ENCODE measurements around the gene TMEM87B. TPM values are rescaled to one million over a fixed set of nuclear protein-coding genes. Genes with fewer than 3 reads are reported as not detected.
A peak's percentile ranks its signal among the peaks of the same experiment; 100 is the strongest.

Gene TMEM87B
- total and polyA plus RNA-seq, 2 donors (not counting 1 experiment from before 2014, with no cell fraction given) = 30.5 to 31.5 TPM

- H3K27me3 ChIP-seq (ENCODE audit: control insufficient read depth, insufficient read depth, low read length) = no peaks in the 10 kb centered on the region
- H3K9ac ChIP-seq (ENCODE audit: insufficient read depth, low read length) = no peak overlapping the region
- no peaks in the 10 kb centered on the region for H3K79me2 ChIP-seq (ENCODE audit: control insufficient read depth, insufficient read depth, low read length)
- H3K4me1 ChIP-seq (ENCODE audit: control insufficient read depth, extremely low read depth, insufficient read depth, low read length) = peaks cover 7% of the 10 kb centered on the region
- H3K4me2 ChIP-seq (ENCODE audit: extremely low read depth, insufficient read depth, low read length) = peak overlapping the region; percentile 9
- H3K27ac ChIP-seq (ENCODE audit: insufficient read depth, low read length) = no peak overlapping the region
- H2AFZ ChIP-seq (ENCODE audit: low read length) = peak overlapping the region; percentile 19
- no peak for DNase-seq (ENCODE audit: low read depth in 2 of 2)
- H3K9me3 ChIP-seq (ENCODE audit: control insufficient read depth, insufficient read depth, low read depth, low read length) = no peaks in the 10 kb centered on the region
- H4K20me1 ChIP-seq (ENCODE audit: control insufficient read depth, extremely low read depth, insufficient read depth, low read length) = no peaks in the 10 kb centered on the region
- H3K36me3 ChIP-seq (ENCODE audit: control insufficient read depth, insufficient read depth, low read length) = no peaks in the 10 kb centered on the region
- H3K4me3 ChIP-seq (replicated peaks in 1 of 4; ENCODE audit: control extremely low read depth in 1 of 4, insufficient read depth in 1 of 4, low read depth in 3 of 4, low read length in 4 of 4) = no peak overlapping the region
- no peak for TF ChIP-seq CTCF (conservative IDR thresholded peaks at IDR 0.05 in 1 of 2, IDR thresholded peaks at IDR 0.05 in 1 of 2; ENCODE audit: low read depth in 1 of 2, low read length in 2 of 2)
- no peak for TF ChIP-seq EZH2 (IDR thresholded peaks at IDR 0.05; ENCODE audit: low read length, missing control alignments)
These were observed 92.5 kb downstream of the TMEM87B start for GRCh38 chr2:112147382-112148168.

- TF ChIP-seq CTCF (conservative IDR thresholded peaks at IDR 0.05 in 1 of 2, IDR thresholded peaks at IDR 0.05 in 1 of 2; ENCODE audit: low read depth in 1 of 2, low read length in 2 of 2) (no peak), EZH2 (IDR thresholded peaks at IDR 0.05; ENCODE audit: low read length, missing control alignments) (no peak)
- H3K27me3 ChIP-seq (ENCODE audit: control insufficient read depth, insufficient read depth, low read length) = no peaks in the 10 kb centered on the region
- H3K4me1 ChIP-seq (ENCODE audit: control insufficient read depth, extremely low read depth, insufficient read depth, low read length) = peaks cover 7% of the 10 kb centered on the region
These were observed 93.4 kb downstream of the TMEM87B start for GRCh38 chr2:112148477-112148876.

GRCh38 chr2:112149194-112149593 lies 94.1 kb downstream of the TMEM87B start:
- TF ChIP-seq CTCF (conservative IDR thresholded peaks at IDR 0.05 in 1 of 2, IDR thresholded peaks at IDR 0.05 in 1 of 2; ENCODE audit: low read depth in 1 of 2, low read length in 2 of 2) = no peak
- TF ChIP-seq EZH2 (IDR thresholded peaks at IDR 0.05; ENCODE audit: low read length, missing control alignments) = no peak
- peak overlapping the region; percentile 63 for H3K27ac ChIP-seq (ENCODE audit: insufficient read depth, low read length)
- peaks cover 7% of the 10 kb centered on the region for H3K4me1 ChIP-seq (ENCODE audit: control insufficient read depth, extremely low read depth, insufficient read depth, low read length)
- H3K27me3 ChIP-seq (ENCODE audit: control insufficient read depth, insufficient read depth, low read length) = no peaks in the 10 kb centered on the region
- H3K9me3 ChIP-seq (ENCODE audit: control insufficient read depth, insufficient read depth, low read depth, low read length) = no peaks in the 10 kb centered on the region
- H2AFZ ChIP-seq (ENCODE audit: low read length) = no peak overlapping the region
- DNase-seq (ENCODE audit: low read depth in 2 of 2) = no peak
- H3K4me3 ChIP-seq (replicated peaks in 1 of 4; ENCODE audit: control extremely low read depth in 1 of 4, insufficient read depth in 1 of 4, low read depth in 3 of 4, low read length in 4 of 4) = no peak overlapping the region
- no peak overlapping the region for H3K9ac ChIP-seq (ENCODE audit: insufficient read depth, low read length)
- no peaks in the 10 kb centered on the region for H4K20me1 ChIP-seq (ENCODE audit: control insufficient read depth, extremely low read depth, insufficient read depth, low read length)
- no peak overlapping the region for H3K4me2 ChIP-seq (ENCODE audit: extremely low read depth, insufficient read depth, low read length)
- peaks cover 2% of the 10 kb centered on the region for H3K36me3 ChIP-seq (ENCODE audit: control insufficient read depth, insufficient read depth, low read length)
- H3K79me2 ChIP-seq (ENCODE audit: control insufficient read depth, insufficient read depth, low read length) = no peaks in the 10 kb centered on the region

More at GRCh38 chr2:112148477-112148876, 93.4 kb downstream of the TMEM87B start:
- no peak for DNase-seq (ENCODE audit: low read depth in 2 of 2)
- Histone ChIP-seq H3K9me3 (ENCODE audit: control insufficient read depth, insufficient read depth, low read depth, low read length) (no peaks in the 10 kb centered on the region), H3K79me2 (ENCODE audit: control insufficient read depth, insufficient read depth, low read length) (no peaks in the 10 kb centered on the region), H3K27ac (ENCODE audit: insufficient read depth, low read length) (no peak overlapping the region), H3K36me3 (ENCODE audit: control insufficient read depth, insufficient read depth, low read length) (peaks cover 2% of the 10 kb centered on the region), H3K9ac (ENCODE audit: insufficient read depth, low read length) (no peak overlapping the region), H3K4me3 (replicated peaks in 1 of 4; ENCODE audit: control extremely low read depth in 1 of 4, insufficient read depth in 1 of 4, low read depth in 3 of 4, low read length in 4 of 4) (no peak overlapping the region), H3K4me2 (ENCODE audit: extremely low read depth, insufficient read depth, low read length) (no peak overlapping the region), H2AFZ (ENCODE audit: low read length) (no peak overlapping the region), H4K20me1 (ENCODE audit: control insufficient read depth, extremely low read depth, insufficient read depth, low read length) (no peaks in the 10 kb centered on the region)

All from fibroblast of lung (primary cell).